ENCODE data around the gene EGR1.

DNA sequence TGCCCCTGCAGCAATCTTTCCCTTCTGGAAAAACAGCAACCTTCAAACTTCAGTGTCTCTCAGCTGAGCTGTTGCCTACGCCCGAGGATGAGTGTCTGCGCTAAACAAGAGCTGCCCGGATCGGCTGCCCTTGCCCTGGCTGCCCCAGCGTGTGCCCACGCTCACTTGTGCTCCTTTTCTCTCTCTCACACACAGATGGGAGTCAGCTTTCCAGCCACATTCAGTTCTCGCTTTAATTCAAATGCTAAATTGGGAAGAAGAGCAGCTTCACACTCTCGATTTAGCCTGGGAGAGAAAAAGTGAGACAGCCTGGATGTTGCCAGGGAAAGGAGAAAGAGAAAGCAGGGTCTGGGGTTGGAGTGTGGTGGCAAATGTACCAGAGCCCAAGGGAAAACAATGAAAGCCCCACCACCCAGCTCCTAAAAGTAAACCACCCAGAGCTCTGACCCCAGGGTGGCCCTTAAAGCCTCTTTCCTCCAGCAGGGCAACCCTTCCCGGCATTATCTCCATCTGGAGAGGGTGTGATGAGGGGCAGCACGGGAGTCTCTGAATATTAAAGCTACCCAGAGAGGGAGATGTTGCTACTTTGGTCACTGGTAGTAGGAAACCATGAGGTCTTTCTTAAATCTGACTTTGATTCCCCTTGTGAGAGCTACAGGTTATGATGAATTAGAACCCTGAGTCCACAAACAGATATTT, 9.9 kb upstream of the EGR1 start:
- no peak for TF ChIP-seq EZH2 (IDR thresholded peaks at IDR 0.05; ENCODE audit: low read length)
- TF ChIP-seq, protein P1, sequence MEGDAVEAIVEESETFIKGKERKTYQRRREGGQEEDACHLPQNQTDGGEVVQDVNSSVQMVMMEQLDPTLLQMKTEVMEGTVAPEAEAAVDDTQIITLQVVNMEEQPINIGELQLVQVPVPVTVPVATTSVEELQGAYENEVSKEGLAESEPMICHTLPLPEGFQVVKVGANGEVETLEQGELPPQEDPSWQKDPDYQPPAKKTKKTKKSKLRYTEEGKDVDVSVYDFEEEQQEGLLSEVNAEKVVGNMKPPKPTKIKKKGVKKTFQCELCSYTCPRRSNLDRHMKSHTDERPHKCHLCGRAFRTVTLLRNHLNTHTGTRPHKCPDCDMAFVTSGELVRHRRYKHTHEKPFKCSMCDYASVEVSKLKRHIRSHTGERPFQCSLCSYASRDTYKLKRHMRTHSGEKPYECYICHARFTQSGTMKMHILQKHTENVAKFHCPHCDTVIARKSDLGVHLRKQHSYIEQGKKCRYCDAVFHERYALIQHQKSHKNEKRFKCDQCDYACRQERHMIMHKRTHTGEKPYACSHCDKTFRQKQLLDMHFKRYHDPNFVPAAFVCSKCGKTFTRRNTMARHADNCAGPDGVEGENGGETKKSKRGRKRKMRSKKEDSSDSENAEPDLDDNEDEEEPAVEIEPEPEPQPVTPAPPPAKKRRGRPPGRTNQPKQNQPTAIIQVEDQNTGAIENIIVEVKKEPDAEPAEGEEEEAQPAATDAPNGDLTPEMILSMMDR (optimal IDR thresholded peaks at IDR 0.05 in 1 of 3, IDR thresholded peaks at IDR 0.05 in 1 of 3, conservative IDR thresholded peaks at IDR 0.05 in 1 of 3; ENCODE audit: extremely low read depth in 1 of 3, insufficient read depth in 2 of 3, low read length in 3 of 3), result no peak
